Osteoblast (primary cell): ENCODE data around the gene AKAP13. TPM values are rescaled to one million over a fixed set of nuclear protein-coding genes. Genes with fewer than 3 reads are reported as not detected.

Source experiments
- DNase-seq: peaks from one replicate; pipeline ENCODE4 v3.0.0; 2011; ENCODE audit warnings: low spot score, mixed read lengths; ENCODE audit not compliant: insufficient read length; ENCODE audit errors: missing footprints
- H2AFZ ChIP-seq: 2 replicates; pipeline ENCODE4 v1.6.0; 2011; ENCODE audit warnings: mild to moderate bottlenecking, low read length
- H3K27ac ChIP-seq: 2 replicates; pipeline ENCODE4 v1.5.1; 2011; ENCODE audit warnings: mild to moderate bottlenecking, low read depth, low read length, moderate library complexity
- H3K27me3 ChIP-seq: 2 replicates; pipeline ENCODE4 v1.6.0; 2012; ENCODE audit warnings: mild to moderate bottlenecking, control low read depth, inconsistent platforms, low read length, moderate library complexity; ENCODE audit not compliant: insufficient read depth
- H3K36me3 ChIP-seq: 2 replicates; pipeline ENCODE4 v1.5.1; 2011; ENCODE audit warnings: mild to moderate bottlenecking, low read length, control low read depth, moderate library complexity; ENCODE audit not compliant: insufficient read depth
- H3K4me1 ChIP-seq: 2 replicates; pipeline ENCODE4 v1.5.1; 2011; ENCODE audit warnings: mild to moderate bottlenecking, low read length, control low read depth, moderate library complexity; ENCODE audit not compliant: insufficient read depth
- H3K4me2 ChIP-seq: 2 replicates; pipeline ENCODE4 v1.6.0; 2011; ENCODE audit warnings: mild to moderate bottlenecking, low read length; ENCODE audit not compliant: insufficient read depth
- H3K4me3 ChIP-seq: fragments of 200-600 bp; sonication (generic); 3 replicates; pipeline ENCODE4 v1.5.1; 2012; ENCODE audit warnings: mild to moderate bottlenecking, low read length, inconsistent platforms; ENCODE audit not compliant: insufficient read depth
- H3K79me2 ChIP-seq: 2 replicates; pipeline ENCODE4 v1.6.0; 2012; ENCODE audit warnings: mild to moderate bottlenecking, low read length, control low read depth, inconsistent platforms; ENCODE audit not compliant: insufficient read depth
- H3K9me3 ChIP-seq: 2 replicates; pipeline ENCODE4 v1.5.1; 2011; ENCODE audit warnings: low read depth, low read length, control low read depth
- H4K20me1 ChIP-seq: 2 replicates; pipeline ENCODE4 v1.6.0; 2012; ENCODE audit warnings: mild to moderate bottlenecking, low read length, control low read depth; ENCODE audit not compliant: insufficient read depth
- total RNA-seq: library from RNA; depleted of rRNA; stranded (reverse); fragments of >200 nt; gene quantifications from 2 replicates; pipeline ENCODE4 v1.2.3, GENCODE V29; 2012
- TF ChIP-seq, protein P1 (sequence below): IDR thresholded peaks from 2 replicates; pipeline ENCODE4 v1.5.1; 2011; ENCODE audit warnings: mild to moderate bottlenecking, low read depth, low read length, moderate library complexity; ENCODE audit errors: extremely low read depth

Gene AKAP13
- total RNA-seq, 1 donor, result 77.1 TPM

DNA sequence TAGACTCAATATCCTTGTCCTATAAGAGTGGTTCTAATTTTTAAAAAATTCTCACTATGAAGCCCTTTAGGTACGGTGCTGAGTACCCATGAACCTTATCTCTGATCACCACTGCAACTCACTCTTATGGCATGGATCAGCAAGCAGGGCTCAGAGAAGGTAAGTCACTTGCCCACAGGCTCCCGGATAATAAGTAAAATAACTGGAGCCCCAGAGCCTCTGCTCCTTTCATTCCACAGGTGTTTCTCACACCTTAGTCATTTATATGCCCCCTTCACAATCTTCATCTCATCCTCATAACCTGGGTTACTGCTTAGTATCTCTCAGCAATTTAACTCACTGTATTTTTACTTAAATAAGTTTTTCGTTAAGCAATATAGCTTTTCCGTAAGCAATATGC is 28.4 kb upstream of the AKAP13 start:
- TF ChIP-seq, protein P1, sequence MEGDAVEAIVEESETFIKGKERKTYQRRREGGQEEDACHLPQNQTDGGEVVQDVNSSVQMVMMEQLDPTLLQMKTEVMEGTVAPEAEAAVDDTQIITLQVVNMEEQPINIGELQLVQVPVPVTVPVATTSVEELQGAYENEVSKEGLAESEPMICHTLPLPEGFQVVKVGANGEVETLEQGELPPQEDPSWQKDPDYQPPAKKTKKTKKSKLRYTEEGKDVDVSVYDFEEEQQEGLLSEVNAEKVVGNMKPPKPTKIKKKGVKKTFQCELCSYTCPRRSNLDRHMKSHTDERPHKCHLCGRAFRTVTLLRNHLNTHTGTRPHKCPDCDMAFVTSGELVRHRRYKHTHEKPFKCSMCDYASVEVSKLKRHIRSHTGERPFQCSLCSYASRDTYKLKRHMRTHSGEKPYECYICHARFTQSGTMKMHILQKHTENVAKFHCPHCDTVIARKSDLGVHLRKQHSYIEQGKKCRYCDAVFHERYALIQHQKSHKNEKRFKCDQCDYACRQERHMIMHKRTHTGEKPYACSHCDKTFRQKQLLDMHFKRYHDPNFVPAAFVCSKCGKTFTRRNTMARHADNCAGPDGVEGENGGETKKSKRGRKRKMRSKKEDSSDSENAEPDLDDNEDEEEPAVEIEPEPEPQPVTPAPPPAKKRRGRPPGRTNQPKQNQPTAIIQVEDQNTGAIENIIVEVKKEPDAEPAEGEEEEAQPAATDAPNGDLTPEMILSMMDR, result no peak
- Histone ChIP-seq H3K79me2 (no peaks in the 10 kb centered on the region), H3K27ac (no peak overlapping the region), H3K4me1 (peaks cover 7% of the 10 kb centered on the region), H3K36me3 (no peaks in the 10 kb centered on the region), H3K9me3 (no peaks in the 10 kb centered on the region), H3K4me2 (no peak overlapping the region), H2AFZ (no peak overlapping the region), H3K4me3 (no peak overlapping the region), H4K20me1 (no peaks in the 10 kb centered on the region), H3K27me3 (no peaks in the 10 kb centered on the region)
- peak; percentile 57 for DNase-seq

DNA sequence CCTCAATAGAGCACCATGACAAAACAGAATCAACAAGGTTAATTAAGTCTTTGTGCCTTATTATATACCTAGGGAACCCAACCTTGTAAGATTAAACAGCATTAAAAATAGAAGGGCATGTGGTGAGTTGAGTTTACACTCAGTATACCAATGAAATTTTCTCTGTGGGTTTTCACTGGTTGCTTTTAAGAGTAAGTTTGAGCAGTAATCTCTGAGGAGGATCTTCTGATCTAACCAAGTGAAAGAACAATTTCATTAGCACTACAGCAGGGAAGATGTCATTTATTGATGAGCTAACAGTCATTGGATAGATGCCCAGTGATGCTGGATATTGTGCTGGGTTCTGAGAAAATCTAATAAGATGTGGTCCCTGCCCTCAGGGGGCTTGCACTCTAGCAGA is 26.9 kb upstream of the AKAP13 start:
- Histone ChIP-seq H2AFZ (no peak overlapping the region), H3K27ac (no peak overlapping the region), H3K4me3 (no peak overlapping the region), H3K79me2 (no peaks in the 10 kb centered on the region), H3K27me3 (no peaks in the 10 kb centered on the region), H3K9me3 (no peaks in the 10 kb centered on the region), H3K4me2 (no peak overlapping the region), H3K4me1 (peaks cover 20% of the 10 kb centered on the region), H3K36me3 (no peaks in the 10 kb centered on the region), H4K20me1 (no peaks in the 10 kb centered on the region)
- no peak for DNase-seq
- TF ChIP-seq, protein P1, result no peak

GRCh38 chr15:85354461-85354860 is 25.9 kb upstream of the AKAP13 start:
- Histone ChIP-seq H4K20me1 (no peaks in the 10 kb centered on the region), H3K9me3 (no peaks in the 10 kb centered on the region), H3K27me3 (no peaks in the 10 kb centered on the region), H3K36me3 (no peaks in the 10 kb centered on the region), H3K27ac (no peak overlapping the region), H3K4me1 (peaks cover 20% of the 10 kb centered on the region), H3K79me2 (no peaks in the 10 kb centered on the region), H2AFZ (no peak overlapping the region), H3K4me3 (no peak overlapping the region), H3K4me2 (peak overlapping the region; percentile 41)
- DNase-seq, result peak; percentile 63
- TF ChIP-seq, protein P1, result no peak

DNA sequence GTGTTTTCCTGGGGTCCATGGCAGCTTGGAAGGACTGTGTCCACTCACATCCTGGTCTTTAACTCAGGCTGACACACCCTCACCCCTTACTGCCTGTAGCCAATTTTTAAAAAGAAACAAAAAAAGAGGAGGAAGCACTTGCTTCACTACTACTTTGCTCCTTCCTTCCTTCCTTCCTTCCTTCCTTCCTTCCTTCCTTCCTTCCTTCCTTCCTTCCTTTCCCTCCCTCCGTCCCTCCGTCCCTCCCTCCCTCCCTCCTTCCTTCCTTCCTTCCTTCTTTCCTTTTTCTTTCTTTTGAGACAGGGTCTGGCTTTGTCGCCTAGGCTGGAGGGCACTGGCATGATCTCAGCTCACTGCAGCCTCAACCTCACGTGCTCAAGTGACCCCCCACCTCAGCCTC is 25.5 kb upstream of the AKAP13 start:
- no peaks in the 10 kb centered on the region for H4K20me1 ChIP-seq
- H3K9me3 ChIP-seq, result no peaks in the 10 kb centered on the region
- no peaks in the 10 kb centered on the region for H3K79me2 ChIP-seq
- peak overlapping the region; percentile 41 for H3K4me2 ChIP-seq
- peaks cover 20% of the 10 kb centered on the region for H3K4me1 ChIP-seq
- no peak overlapping the region for H3K27ac ChIP-seq
- no peak overlapping the region for H3K4me3 ChIP-seq
- no peak for DNase-seq
- no peaks in the 10 kb centered on the region for H3K27me3 ChIP-seq
- TF ChIP-seq, protein P1, result no peak
- H2AFZ ChIP-seq, result no peak overlapping the region
- H3K36me3 ChIP-seq, result no peaks in the 10 kb centered on the region
